GM21825 (cell line): ENCODE measurements around the gene CRABP2.

Experiments
- ATAC-seq: cut with Tn5 transposase; IDR thresholded peaks from one replicate; pipeline ENCODE4 v1.9.1; 2021; ENCODE audit warnings: mild to moderate bottlenecking, moderate library complexity; ENCODE audit not compliant: unreplicated experiment

CRABP2 gene

GRCh38 chr1:156670791-156671190, 34.6 kb downstream of the CRABP2 start:
- no peak for ATAC-seq

DNA sequence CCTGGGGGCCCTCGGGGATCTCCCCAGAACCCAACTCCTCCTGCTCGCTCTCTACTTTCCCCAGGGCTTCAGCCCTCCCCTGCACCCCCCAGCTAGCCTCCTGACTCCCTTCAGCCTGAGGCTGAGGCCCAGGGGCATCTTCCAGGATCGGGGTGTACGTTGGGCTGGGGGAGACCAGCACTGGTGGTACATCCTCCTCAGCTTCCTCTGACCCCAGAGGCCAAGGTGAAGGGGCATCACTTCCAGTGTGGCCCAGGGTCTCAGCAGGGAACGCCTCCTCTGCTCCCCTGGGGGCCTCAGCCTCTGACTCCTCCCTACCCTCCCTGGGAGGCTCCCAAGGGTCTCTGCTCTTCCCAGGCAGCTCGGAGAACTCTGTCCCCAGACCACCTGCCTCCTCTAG, 35.0 kb downstream of the CRABP2 start:
- ATAC-seq: no peak

GRCh38 chr1:156669794-156670193, 35.6 kb downstream of the CRABP2 start:
- no peak for ATAC-seq

DNA sequence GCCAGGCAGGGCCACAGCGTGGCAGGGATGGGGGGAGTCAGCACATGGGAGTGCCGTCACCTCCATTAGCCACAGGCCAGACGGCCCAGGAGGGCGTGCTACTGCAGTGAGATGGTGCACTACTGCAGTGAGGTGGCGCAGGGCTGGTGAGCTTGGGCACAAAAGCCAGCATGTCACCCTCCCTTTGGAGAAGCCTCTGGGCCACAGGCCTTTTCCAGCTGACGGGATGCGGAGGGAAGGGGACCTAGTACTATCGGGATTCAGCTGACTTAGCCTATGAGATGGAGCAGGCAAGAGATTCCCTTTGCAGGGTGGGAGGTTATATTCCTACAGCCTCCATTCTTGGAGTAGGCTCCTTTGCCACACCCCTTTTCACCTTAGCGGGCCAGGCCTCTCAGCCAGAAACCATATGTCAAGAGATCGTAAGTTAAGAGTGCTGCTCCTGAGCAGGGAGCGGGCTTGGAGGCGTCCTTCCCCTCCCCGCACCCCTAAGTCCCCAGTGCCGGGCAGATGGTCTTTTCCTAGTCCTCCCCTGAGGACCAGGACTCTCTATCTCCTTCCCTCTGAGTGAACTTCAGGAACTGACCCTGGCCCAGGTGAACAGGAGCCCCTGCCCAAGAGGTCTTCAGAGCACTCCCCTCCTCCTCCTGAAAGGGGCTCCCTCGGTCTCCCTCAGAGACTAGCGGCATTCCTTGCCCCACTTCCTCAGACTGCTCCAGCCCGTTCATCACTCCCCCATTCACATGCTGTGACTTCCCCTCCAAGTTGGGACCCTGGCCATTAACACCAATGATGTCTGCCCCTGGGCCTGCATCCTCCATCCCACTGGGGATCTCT, 36.4 kb downstream of the CRABP2 start:
- ATAC-seq: no peak

GRCh38 chr1:156667968-156668709, 37.2 kb downstream of the CRABP2 start:
- ATAC-seq: no peak

- ATAC-seq: no peak
Observed at GRCh38 chr1:156667610-156667967, 37.8 kb downstream of the CRABP2 start.

GRCh38 chr1:156666862-156667609, 38.3 kb downstream of the CRABP2 start:
- no peak for ATAC-seq

GRCh38 chr1:156665539-156665938, 39.8 kb downstream of the CRABP2 start:
- no peak for ATAC-seq

- no peak for ATAC-seq
Observed at GRCh38 chr1:156664767-156665411, 40.5 kb downstream of the CRABP2 start.

GRCh38 chr1:156664046-156664766, 41.2 kb downstream of the CRABP2 start:
- ATAC-seq: no peak

GRCh38 chr1:156663178-156663577, 42.2 kb downstream of the CRABP2 start:
- ATAC-seq: no peak

GRCh38 chr1:156662800-156663055, 42.7 kb downstream of the CRABP2 start:
- no peak for ATAC-seq

- no peak for ATAC-seq
Observed at GRCh38 chr1:156662005-156662799, 43.2 kb downstream of the CRABP2 start.

DNA sequence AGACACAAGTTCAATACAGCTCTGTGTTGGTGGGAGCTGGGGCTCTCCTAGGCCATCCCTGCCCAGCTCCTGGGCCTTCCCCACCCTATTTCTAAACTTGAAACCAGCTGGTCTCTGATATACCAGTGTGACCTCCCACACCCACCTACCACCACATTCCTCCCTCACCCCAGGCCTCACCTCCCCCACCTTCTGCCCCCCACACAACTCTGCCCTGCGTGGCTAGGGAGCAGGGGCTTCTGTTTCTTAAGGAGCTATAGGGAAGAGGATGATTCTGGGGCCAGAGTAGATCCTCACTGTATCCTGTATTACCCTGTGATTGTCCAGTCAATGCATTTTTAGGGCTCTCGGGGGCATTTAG, 44.7 kb downstream of the CRABP2 start:
- ATAC-seq: no peak

DNA sequence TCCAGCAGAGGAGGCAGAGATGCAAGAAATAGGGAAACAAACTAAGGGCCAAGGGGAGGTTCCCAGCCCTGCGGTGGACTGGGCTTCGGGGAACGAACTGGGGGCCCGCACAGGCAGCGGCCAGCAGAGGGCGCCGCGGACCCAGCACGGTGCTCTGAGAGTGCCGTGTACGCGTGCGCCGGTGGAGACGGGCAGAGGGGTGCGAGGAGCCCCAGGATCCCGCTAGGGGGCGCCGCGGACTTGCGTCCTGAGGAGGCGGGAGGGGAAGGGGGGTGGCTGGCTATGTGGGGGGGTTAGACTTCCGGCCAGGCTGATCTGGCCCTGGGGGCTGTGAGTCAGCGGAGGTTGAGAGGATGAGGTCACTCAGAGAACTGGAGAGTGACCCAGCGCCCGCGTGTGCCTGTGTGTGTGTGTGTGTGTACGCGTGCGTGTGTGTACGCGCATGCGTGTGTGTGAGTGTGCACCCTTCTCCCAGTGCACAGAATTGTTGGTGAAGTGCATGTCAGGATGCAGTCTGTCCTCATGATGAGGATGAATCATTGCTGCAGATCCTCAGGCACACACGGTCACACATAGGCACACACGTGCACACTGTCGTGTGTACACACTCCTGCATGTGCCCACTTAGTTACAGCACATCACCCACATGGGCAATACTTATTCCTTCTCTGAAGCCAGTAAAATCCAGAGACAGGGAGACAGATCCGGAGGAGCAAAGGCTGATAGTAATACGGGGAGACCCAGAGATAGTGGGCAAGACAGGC, 45.2 kb downstream of the CRABP2 start:
- peak; percentile 71 for ATAC-seq

- ATAC-seq: no peak
Observed at GRCh38 chr1:156659661-156659987, 45.8 kb downstream of the CRABP2 start.

GRCh38 chr1:156658945-156659574, 46.3 kb downstream of the CRABP2 start:
- no peak for ATAC-seq

DNA sequence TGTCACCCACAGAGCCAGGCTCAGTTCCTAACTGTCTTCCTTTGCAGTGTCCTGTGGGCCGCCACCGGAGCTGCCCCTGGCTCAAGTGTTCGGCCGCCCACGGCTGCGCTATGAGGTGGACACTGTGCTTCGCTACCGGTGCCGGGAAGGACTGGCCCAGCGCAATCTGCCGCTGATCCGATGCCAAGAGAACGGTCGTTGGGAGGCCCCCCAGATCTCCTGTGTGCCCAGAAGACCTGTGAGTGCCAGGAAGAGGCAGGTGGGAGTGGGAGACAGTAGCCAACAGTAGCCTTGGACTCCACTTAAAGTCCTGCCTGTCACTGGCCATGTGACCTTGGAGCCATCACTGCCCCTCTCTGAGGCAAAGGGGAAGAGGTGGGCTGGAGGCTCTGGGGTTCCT, 46.9 kb downstream of the CRABP2 start:
- no peak for ATAC-seq

GRCh38 chr1:156657741-156658319, 47.6 kb downstream of the CRABP2 start:
- no peak for ATAC-seq
